HUES64 (cell line): ENCODE measurements around the gene BRPF1.
A peak's percentile ranks its signal among the peaks of the same experiment; 100 is the strongest.

Experiments
- H3K27ac ChIP-seq: 2 replicates; pipeline ENCODE4 v1.7.0; 2013; ENCODE audit warnings: low read depth, low read length, inconsistent platforms
- H3K27me3 ChIP-seq: 2 replicates; pipeline ENCODE4 v1.6.1; 2013; ENCODE audit warnings: mild to moderate bottlenecking, low read length; ENCODE audit not compliant: insufficient read depth
- H3K36me3 ChIP-seq: 2 replicates; pipeline ENCODE4 v1.6.1; 2013; ENCODE audit warnings: mild to moderate bottlenecking, low read length; ENCODE audit not compliant: insufficient read depth
- H3K4me1 ChIP-seq: 2 replicates; pipeline ENCODE4 v1.6.1; 2013; ENCODE audit warnings: mild to moderate bottlenecking, low read length, moderate library complexity; ENCODE audit not compliant: insufficient read depth
- H3K4me3 ChIP-seq: 2 replicates; pipeline ENCODE4 v1.5.1; 2013; ENCODE audit warnings: mild to moderate bottlenecking, low read length, moderate library complexity
- H3K9ac ChIP-seq: 2 replicates; pipeline ENCODE4 v1.6.1; 2013; ENCODE audit warnings: mild to moderate bottlenecking, low read depth, low read length
- H3K9me3 ChIP-seq: 2 replicates; pipeline ENCODE4 v1.6.1; 2013; ENCODE audit warnings: low read depth, low read length; ENCODE audit not compliant: insufficient read depth
- WGBS: fragments of 150-250, 120-280 bp; methylation state at CpG from one replicate; pipeline ENCODE4 v1.1.7; 2013; ENCODE audit warnings: missing lambda C conversion rate; 5-methylcytosine and 5-hydroxymethylcytosine counted together

BRPF1 gene

DNA sequence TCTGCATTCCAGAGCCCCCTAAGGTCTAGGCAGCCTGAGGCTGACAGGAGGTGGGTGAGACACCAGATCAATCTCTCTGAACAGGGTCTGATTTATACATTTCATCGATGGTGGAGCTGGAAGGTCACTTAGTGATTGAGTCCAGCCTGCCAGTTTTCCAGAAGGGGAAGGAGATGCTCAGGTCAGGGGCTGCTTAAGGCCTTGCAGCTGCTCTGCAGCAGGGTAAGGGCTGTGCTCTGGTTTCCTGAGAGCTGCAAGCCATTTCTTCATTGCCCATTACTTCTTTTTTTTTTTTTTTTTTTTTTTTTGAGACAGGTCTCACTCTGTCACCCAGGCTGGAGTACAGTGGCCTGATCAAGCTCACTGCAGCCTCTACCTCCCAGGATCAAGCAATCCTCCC lies 50.0 kb downstream of the BRPF1 start:
- Histone ChIP-seq H3K27me3 (no peaks in the 10 kb centered on the region), H3K9me3 (no peaks in the 10 kb centered on the region), H3K36me3 (peaks cover 65% of the 10 kb centered on the region), H3K4me3 (no peak overlapping the region), H3K27ac (no peak overlapping the region), H3K4me1 (no peaks in the 10 kb centered on the region), H3K9ac (no peak overlapping the region)
- 96% methylated on average over 1 of the region's 1 CpG for WGBS

- Histone ChIP-seq H3K27ac (no peak overlapping the region), H3K4me3 (no peak overlapping the region), H3K4me1 (no peaks in the 10 kb centered on the region), H3K36me3 (peaks cover 70% of the 10 kb centered on the region), H3K9ac (no peak overlapping the region), H3K27me3 (no peaks in the 10 kb centered on the region), H3K9me3 (no peaks in the 10 kb centered on the region)
- 90% methylated on average over 3 of the region's 3 CpGs for WGBS
These were observed 50.6 kb downstream of the BRPF1 start for GRCh38 chr3:9781978-9782603.

GRCh38 chr3:9782770-9783169 lies 51.2 kb downstream of the BRPF1 start:
- H3K4me1 ChIP-seq, result no peaks in the 10 kb centered on the region
- H3K27me3 ChIP-seq, result no peaks in the 10 kb centered on the region
- H3K9me3 ChIP-seq, result no peaks in the 10 kb centered on the region
- H3K4me3 ChIP-seq, result no peak overlapping the region
- 74% methylated on average over 3 of the region's 3 CpGs for WGBS
- peaks cover 77% of the 10 kb centered on the region for H3K36me3 ChIP-seq
- no peak overlapping the region for H3K9ac ChIP-seq
- no peak overlapping the region for H3K27ac ChIP-seq

- Histone ChIP-seq H3K9ac (no peak overlapping the region), H3K27me3 (no peaks in the 10 kb centered on the region), H3K9me3 (no peaks in the 10 kb centered on the region), H3K4me1 (no peaks in the 10 kb centered on the region), H3K36me3 (peaks cover 80% of the 10 kb centered on the region), H3K27ac (no peak overlapping the region), H3K4me3 (no peak overlapping the region)
- WGBS, result 94% methylated on average over 14 of the region's 14 CpGs
These were observed 52.4 kb downstream of the BRPF1 start for GRCh38 chr3:9783954-9784353.

DNA sequence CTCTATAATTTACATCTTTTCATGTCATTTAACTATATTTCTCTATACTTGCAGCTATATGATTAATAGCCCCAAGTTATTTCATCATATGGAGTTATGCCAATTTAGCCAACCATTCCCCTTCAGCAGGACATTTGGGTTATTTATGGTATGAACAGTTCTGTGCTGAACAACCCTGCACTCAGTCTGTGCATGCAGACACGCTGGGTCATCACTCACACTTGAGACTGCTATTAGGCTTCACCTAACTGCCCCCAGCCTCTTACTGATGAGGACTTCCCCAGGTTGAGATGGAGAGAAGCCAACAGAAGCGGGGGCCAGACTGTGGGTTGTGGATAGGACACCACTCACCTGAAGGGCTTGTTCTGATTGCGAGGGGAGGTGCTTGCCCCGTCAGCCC lies 53.4 kb downstream of the BRPF1 start:
- 90% methylated on average over 4 of the region's 4 CpGs for WGBS
- no peak overlapping the region for H3K4me3 ChIP-seq
- H3K36me3 ChIP-seq, result peaks cover 86% of the 10 kb centered on the region
- H3K9me3 ChIP-seq, result no peaks in the 10 kb centered on the region
- no peaks in the 10 kb centered on the region for H3K4me1 ChIP-seq
- H3K9ac ChIP-seq, result no peak overlapping the region
- H3K27me3 ChIP-seq, result no peaks in the 10 kb centered on the region
- H3K27ac ChIP-seq, result no peak overlapping the region

GRCh38 chr3:9785602-9786001 lies 54.1 kb downstream of the BRPF1 start:
- no peak overlapping the region for H3K9ac ChIP-seq
- H3K27me3 ChIP-seq, result no peaks in the 10 kb centered on the region
- no peaks in the 10 kb centered on the region for H3K4me1 ChIP-seq
- no peaks in the 10 kb centered on the region for H3K9me3 ChIP-seq
- H3K36me3 ChIP-seq, result peaks cover 86% of the 10 kb centered on the region
- H3K4me3 ChIP-seq, result no peak overlapping the region
- 97% methylated on average over 7 of the region's 7 CpGs for WGBS
- H3K27ac ChIP-seq, result no peak overlapping the region

GRCh38 chr3:9786209-9786739 lies 54.7 kb downstream of the BRPF1 start:
- Histone ChIP-seq H3K9ac (no peak overlapping the region), H3K27ac (no peak overlapping the region), H3K4me3 (no peak overlapping the region), H3K36me3 (peaks cover 85% of the 10 kb centered on the region), H3K9me3 (no peaks in the 10 kb centered on the region), H3K4me1 (no peaks in the 10 kb centered on the region), H3K27me3 (no peaks in the 10 kb centered on the region)
- WGBS, result 97% methylated on average over 7 of the region's 7 CpGs

DNA sequence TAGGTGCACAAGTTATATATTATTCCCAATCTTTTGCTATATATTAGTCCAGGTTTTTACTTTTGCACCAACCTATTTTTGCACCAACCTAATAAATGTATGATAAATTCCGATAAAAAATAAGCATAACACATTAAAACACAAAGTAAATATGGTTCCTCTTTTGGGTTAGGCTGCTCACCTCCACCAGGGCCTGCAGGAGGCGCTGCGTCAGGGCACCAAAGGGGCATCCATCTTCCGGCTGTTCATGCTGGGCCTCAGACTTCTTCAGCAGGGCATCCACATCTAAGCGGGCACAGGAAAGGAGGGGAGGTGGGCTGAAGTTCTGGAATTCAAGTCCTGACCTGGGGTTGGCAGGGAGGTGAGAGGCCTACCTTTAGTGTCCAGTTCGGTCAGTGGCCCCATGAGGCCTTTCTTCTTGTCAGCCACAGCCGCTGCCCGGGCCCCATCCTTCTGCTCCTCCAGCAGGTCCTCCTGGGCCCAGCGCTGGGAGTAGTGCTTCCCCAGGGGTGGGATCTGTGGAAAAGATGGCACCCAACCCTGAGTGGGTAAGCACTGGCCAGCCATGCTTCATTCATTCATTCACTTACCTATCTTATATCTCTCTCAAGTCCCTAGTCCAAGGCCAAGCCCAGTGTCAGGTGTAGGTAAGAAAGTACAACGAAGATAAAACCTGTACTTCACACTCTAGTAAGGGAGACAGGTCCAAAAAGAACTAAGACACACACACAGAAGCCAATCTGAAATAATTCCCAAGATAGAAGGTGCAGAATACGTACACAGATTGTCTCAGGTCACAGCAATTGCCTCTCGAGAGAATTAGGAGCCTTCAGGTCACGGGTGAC lies 55.5 kb downstream of the BRPF1 start:
- no peaks in the 10 kb centered on the region for H3K9me3 ChIP-seq
- no peaks in the 10 kb centered on the region for H3K27me3 ChIP-seq
- H3K27ac ChIP-seq, result no peak overlapping the region
- no peak overlapping the region for H3K9ac ChIP-seq
- H3K36me3 ChIP-seq, result peaks cover 78% of the 10 kb centered on the region
- H3K4me1 ChIP-seq, result 0 out of 2 replicates have a peak, but pooled peaks cover 2% of the 10 kb centered on the region
- no peak overlapping the region for H3K4me3 ChIP-seq
- 91% methylated on average over 13 of the region's 13 CpGs for WGBS

DNA sequence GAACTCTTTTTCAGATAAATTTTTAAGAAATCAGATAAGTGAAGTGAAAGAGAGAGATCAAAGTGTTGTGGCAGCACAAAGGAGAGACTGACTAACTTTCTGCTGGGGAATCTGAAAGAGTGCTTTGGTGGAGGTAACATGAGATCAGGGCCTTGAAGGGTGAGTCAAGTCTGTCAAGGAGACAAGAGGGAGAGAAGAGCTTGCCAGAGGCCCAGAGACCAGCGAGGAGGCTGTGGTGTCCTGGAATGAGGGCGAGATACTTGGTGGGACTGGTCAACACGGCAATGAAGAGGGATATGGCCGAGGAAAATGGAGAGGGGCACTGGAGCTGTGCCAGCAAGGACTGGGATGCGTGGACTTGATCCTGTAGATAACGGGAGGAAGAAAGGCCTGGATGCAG lies 56.2 kb downstream of the BRPF1 start:
- Histone ChIP-seq H3K4me3 (no peak overlapping the region), H3K27ac (no peak overlapping the region), H3K9ac (no peak overlapping the region), H3K36me3 (peaks cover 72% of the 10 kb centered on the region), H3K9me3 (no peaks in the 10 kb centered on the region), H3K27me3 (no peaks in the 10 kb centered on the region), H3K4me1 (0 out of 2 replicates have a peak, but pooled peaks cover 2% of the 10 kb centered on the region)
- 94% methylated on average over 6 of the region's 6 CpGs for WGBS

DNA sequence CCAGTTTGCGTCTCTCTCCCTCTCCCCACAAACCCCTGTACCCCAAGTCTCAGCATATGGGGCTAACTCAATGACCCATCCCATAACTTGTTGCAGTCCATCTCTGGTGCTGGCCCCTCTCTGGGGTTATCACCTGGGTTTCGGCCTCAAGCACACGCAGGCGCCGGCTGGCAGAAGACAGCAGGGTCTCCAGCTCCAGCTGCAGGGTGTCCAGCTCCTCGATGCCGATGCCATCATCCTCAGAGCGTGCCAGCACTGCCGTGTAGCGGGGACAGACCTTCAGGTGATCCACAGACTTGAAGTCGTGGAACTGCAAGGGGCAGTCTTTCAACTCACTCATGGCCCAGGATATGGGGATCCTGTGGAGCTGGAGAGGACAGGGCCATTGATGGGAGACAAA lies 59.6 kb downstream of the BRPF1 start:
- Histone ChIP-seq H3K27me3 (no peaks in the 10 kb centered on the region), H3K9ac (no peak overlapping the region), H3K9me3 (no peaks in the 10 kb centered on the region), H3K4me3 (peak overlapping the region; percentile 96), H3K4me1 (peaks cover 6% of the 10 kb centered on the region; the same call in 1 of the 2 replicates), H3K36me3 (peaks cover 56% of the 10 kb centered on the region), H3K27ac (no peak overlapping the region)
- 95% methylated on average over 11 of the region's 11 CpGs for WGBS

DNA sequence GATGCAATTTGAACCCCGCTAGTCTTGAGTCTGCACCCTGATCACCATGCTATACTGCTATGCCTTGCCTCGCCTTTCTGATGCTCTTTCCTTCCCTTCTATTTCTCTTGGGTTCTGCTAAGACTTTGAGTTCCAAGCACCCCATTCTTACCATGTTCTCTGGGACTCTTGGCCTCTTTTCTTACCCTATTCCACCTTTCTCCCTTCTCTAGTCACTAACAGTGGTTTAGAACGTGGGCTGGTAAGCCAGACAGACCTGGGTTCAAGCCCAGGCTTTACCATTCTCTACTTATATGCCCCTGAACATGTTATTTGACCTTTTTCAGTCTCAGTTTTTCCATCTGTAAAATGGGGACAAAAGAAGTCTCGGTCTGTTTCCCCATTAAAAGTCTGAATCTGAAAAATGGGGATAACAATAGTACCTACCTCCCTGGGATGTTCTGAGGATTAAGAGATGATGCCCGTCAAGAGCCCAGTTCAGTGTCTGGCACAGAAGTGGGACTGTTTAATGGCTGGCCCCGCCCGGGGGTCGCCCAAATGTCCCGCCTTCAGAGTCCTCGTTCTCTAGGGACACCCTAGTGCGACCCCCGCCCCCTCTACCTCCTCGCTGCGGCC lies 60.4 kb downstream of the BRPF1 start:
- Histone ChIP-seq H3K27me3 (no peaks in the 10 kb centered on the region), H3K4me3 (peak overlapping the region; percentile 96), H3K36me3 (peaks cover 49% of the 10 kb centered on the region), H3K27ac (peak overlapping the region; percentile 92), H3K4me1 (peaks cover 6% of the 10 kb centered on the region; the same call in 1 of the 2 replicates), H3K9ac (peak overlapping the region; percentile 97), H3K9me3 (no peaks in the 10 kb centered on the region)
- 19% methylated on average over 14 of the region's 14 CpGs for WGBS
